Neural cell (in vitro differentiated cells): ENCODE data around the gene PRCC.

ENCODE experiments used
- CTCF ChIP-seq: fragments of 450-650 bp; IDR thresholded peaks from 2 replicates; pipeline ENCODE4 v1.5.1; 2014; ENCODE audit warnings: antibody characterized with exemption, mild to moderate bottlenecking, moderate library complexity; ENCODE audit not compliant: poor library complexity, severe bottlenecking
- EZH2 ChIP-seq: fragments of 200-600, 300-800 bp; shearing (Covaris generic), sonication (generic); IDR thresholded peaks from 2 replicates; pipeline ENCODE4 v1.6.1; 2014; ENCODE audit warnings: antibody characterized with exemption, low read length, borderline replicate concordance, mild to moderate bottlenecking; ENCODE audit not compliant: insufficient read depth, poor library complexity, severe bottlenecking
- MXI1 ChIP-seq: fragments of 450-650 bp; conservative IDR thresholded peaks from 2 replicates; pipeline ENCODE4 v1.6.1; 2014; ENCODE audit warnings: antibody characterized with exemption, mild to moderate bottlenecking; ENCODE audit not compliant: poor library complexity, severe bottlenecking
- POLR2AphosphoS5 ChIP-seq: IDR thresholded peaks from 2 replicates; pipeline ENCODE4 v1.6.1; 2012

- TF ChIP-seq POLR2AphosphoS5 (no peak), EZH2 (no peak), MXI1 (no peak), CTCF (no peak)
These were observed 27.0 kb upstream of the PRCC start for GRCh38 chr1:156740237-156740740.
